ENCODE data around the gene LYL1.

GRCh38 chr19:13074378-13074777 lies 28.3 kb downstream of the LYL1 start:
- TF ChIP-seq POLR2A (IDR thresholded peaks at IDR 0.05; ENCODE audit: low read length) (no peak), GATA1 (IDR thresholded peaks at IDR 0.05; ENCODE audit: low read depth, low read length) (no peak)
